HG03439 (cell line): ENCODE data around the gene GSK3A.

Source experiments
- ATAC-seq: cut with Tn5 transposase; IDR thresholded peaks from one replicate; pipeline ENCODE4 v1.9.1; 2021; ENCODE audit warnings: mild to moderate bottlenecking, moderate library complexity; ENCODE audit not compliant: unreplicated experiment

GSK3A gene

GRCh38 chr19:42242512-42243409, at the start of gene GSK3A:
TSS of gene GSK3A (minus strand) at chr19:42242602. CDS start at chr19:42242465, 137 bp downstream.
- peak; percentile 63 for ATAC-seq

- no peak for ATAC-seq
Measured at GRCh38 chr19:42291435-42291810, 49.0 kb upstream of the GSK3A start.

- no peak for ATAC-seq
Measured at GRCh38 chr19:42290523-42291434, 48.4 kb upstream of the GSK3A start.

- ATAC-seq, result no peak
Measured at GRCh38 chr19:42290136-42290522, 47.7 kb upstream of the GSK3A start.

- no peak for ATAC-seq
Measured at GRCh38 chr19:42289556-42290041, 47.2 kb upstream of the GSK3A start.

- no peak for ATAC-seq
Measured at GRCh38 chr19:42288881-42289555, 46.6 kb upstream of the GSK3A start.

- no peak for ATAC-seq
Measured at GRCh38 chr19:42288387-42288786, 46.0 kb upstream of the GSK3A start.

GRCh38 chr19:42287827-42288107, 45.4 kb upstream of the GSK3A start:
- no peak for ATAC-seq

- no peak for ATAC-seq
Measured at GRCh38 chr19:42287017-42287826, 44.8 kb upstream of the GSK3A start.

GRCh38 chr19:42286349-42287016, 44.1 kb upstream of the GSK3A start:
- ATAC-seq, result no peak

- ATAC-seq, result no peak
Measured at GRCh38 chr19:42285988-42286348, 43.6 kb upstream of the GSK3A start.

- ATAC-seq, result no peak
Measured at GRCh38 chr19:42285541-42285941, 43.1 kb upstream of the GSK3A start.

- ATAC-seq, result no peak
Measured at GRCh38 chr19:42284591-42285341, 42.4 kb upstream of the GSK3A start.

- ATAC-seq, result peak; percentile 30
Measured at GRCh38 chr19:42284066-42284501, 41.7 kb upstream of the GSK3A start.

- ATAC-seq, result peak; percentile 41
Measured at GRCh38 chr19:42283188-42284065, 41.0 kb upstream of the GSK3A start.

- ATAC-seq, result no peak
Measured at GRCh38 chr19:42282819-42283187, 40.4 kb upstream of the GSK3A start.

GRCh38 chr19:42281827-42282762, 39.7 kb upstream of the GSK3A start:
- ATAC-seq, result no peak
